ENCODE results near the gene TBCD. TPM values are rescaled to one million over a fixed set of nuclear protein-coding genes. Genes with fewer than 3 reads are reported as not detected.

The TBCD gene
- total and polyA plus RNA-seq, 4 donors: 56.3 to 140 (median 92.8) TPM

- no peaks in the 10 kb centered on the region for H3K9me3 ChIP-seq (ENCODE audit: control insufficient read depth, insufficient read depth, low read length)
- H3K4me1 ChIP-seq (ENCODE audit: control insufficient read depth, insufficient read depth, low read length): no peaks in the 10 kb centered on the region
- H3K4me3 ChIP-seq (ENCODE audit: low read depth, low read length): no peak overlapping the region
- H3K36me3 ChIP-seq (ENCODE audit: control insufficient read depth, insufficient read depth, low read length): peaks cover 88% of the 10 kb centered on the region
- H3K27ac ChIP-seq (ENCODE audit: low read depth, low read length): no peak overlapping the region
- H3K27me3 ChIP-seq (ENCODE audit: control insufficient read depth, insufficient read depth, low read length): no peaks in the 10 kb centered on the region
- no peak for DNase-seq (ENCODE audit: low read depth in 4 of 6, low spot score in 6 of 6)
- 100% methylated on average over 16 of the region's 17 CpGs for WGBS (ENCODE audit: insufficient coverage)
These were observed 60.7 kb downstream of the TBCD start for GRCh38 chr17:82812601-82813000.

GRCh38 chr17:82813299-82814051 is 61.6 kb downstream of the TBCD start:
- WGBS (ENCODE audit: insufficient coverage): 92% methylated on average over 20 of the region's 23 CpGs
- no peaks in the 10 kb centered on the region for H3K9me3 ChIP-seq (ENCODE audit: control insufficient read depth, insufficient read depth, low read length)

GRCh38 chr17:82814834-82815233 is 63.0 kb downstream of the TBCD start:
- whole genome bisulfite sequencing (ENCODE audit: insufficient coverage): 98% methylated on average over 20 of the region's 20 CpGs
- H3K4me1 ChIP-seq (ENCODE audit: control insufficient read depth, insufficient read depth, low read length): no peaks in the 10 kb centered on the region

More at GRCh38 chr17:82813299-82814051, 61.6 kb downstream of the TBCD start:
- Histone ChIP-seq H3K27me3 (ENCODE audit: control insufficient read depth, insufficient read depth, low read length) (no peaks in the 10 kb centered on the region), H3K36me3 (ENCODE audit: control insufficient read depth, insufficient read depth, low read length) (peaks cover 88% of the 10 kb centered on the region), H3K4me1 (ENCODE audit: control insufficient read depth, insufficient read depth, low read length) (no peaks in the 10 kb centered on the region), H3K4me3 (ENCODE audit: low read depth, low read length) (no peak overlapping the region), H3K27ac (ENCODE audit: low read depth, low read length) (no peak overlapping the region)
- no peak for DNase-seq (ENCODE audit: low read depth in 4 of 6, low spot score in 6 of 6)

GRCh38 chr17:82815354-82815753 is 63.5 kb downstream of the TBCD start:
- Histone ChIP-seq H3K9me3 (ENCODE audit: control insufficient read depth, insufficient read depth, low read length) (peaks cover 6% of the 10 kb centered on the region), H3K27ac (ENCODE audit: low read depth, low read length) (no peak overlapping the region), H3K27me3 (ENCODE audit: control insufficient read depth, insufficient read depth, low read length) (no peaks in the 10 kb centered on the region), H3K36me3 (ENCODE audit: control insufficient read depth, insufficient read depth, low read length) (peaks cover 85% of the 10 kb centered on the region), H3K4me1 (ENCODE audit: control insufficient read depth, insufficient read depth, low read length) (no peaks in the 10 kb centered on the region), H3K4me3 (ENCODE audit: low read depth, low read length) (no peak overlapping the region)
- WGBS (ENCODE audit: insufficient coverage): 92% methylated on average over 5 of the region's 5 CpGs
- no peak for DNase-seq (ENCODE audit: low read depth in 4 of 6, low spot score in 6 of 6)

More at GRCh38 chr17:82814834-82815233, 63.0 kb downstream of the TBCD start:
- no peak for DNase-seq (ENCODE audit: low read depth in 4 of 6, low spot score in 6 of 6)
- Histone ChIP-seq H3K36me3 (ENCODE audit: control insufficient read depth, insufficient read depth, low read length) (peaks cover 89% of the 10 kb centered on the region), H3K4me3 (ENCODE audit: low read depth, low read length) (no peak overlapping the region), H3K27me3 (ENCODE audit: control insufficient read depth, insufficient read depth, low read length) (no peaks in the 10 kb centered on the region), H3K27ac (ENCODE audit: low read depth, low read length) (no peak overlapping the region), H3K9me3 (ENCODE audit: control insufficient read depth, insufficient read depth, low read length) (peaks cover 3% of the 10 kb centered on the region)

GRCh38 chr17:82815790-82816305 is 64.0 kb downstream of the TBCD start:
- WGBS (ENCODE audit: insufficient coverage): 88% methylated on average over 8 of the region's 13 CpGs
- Histone ChIP-seq H3K4me1 (ENCODE audit: control insufficient read depth, insufficient read depth, low read length) (no peaks in the 10 kb centered on the region), H3K9me3 (ENCODE audit: control insufficient read depth, insufficient read depth, low read length) (peaks cover 9% of the 10 kb centered on the region), H3K4me3 (ENCODE audit: low read depth, low read length) (no peak overlapping the region), H3K36me3 (ENCODE audit: control insufficient read depth, insufficient read depth, low read length) (peaks cover 80% of the 10 kb centered on the region), H3K27me3 (ENCODE audit: control insufficient read depth, insufficient read depth, low read length) (no peaks in the 10 kb centered on the region), H3K27ac (ENCODE audit: low read depth, low read length) (no peak overlapping the region)
- DNase-seq (ENCODE audit: low read depth in 4 of 6, low spot score in 6 of 6): peak in 1 of 6 donors; percentile 9

- no peaks in the 10 kb centered on the region for H3K27me3 ChIP-seq (ENCODE audit: control insufficient read depth, insufficient read depth, low read length)
- H3K4me3 ChIP-seq (ENCODE audit: low read depth, low read length): no peak overlapping the region
- DNase-seq (ENCODE audit: low read depth in 4 of 6, low spot score in 6 of 6): no peak
- no peak overlapping the region for H3K27ac ChIP-seq (ENCODE audit: low read depth, low read length)
- peaks cover 10% of the 10 kb centered on the region for H3K9me3 ChIP-seq (ENCODE audit: control insufficient read depth, insufficient read depth, low read length)
- H3K36me3 ChIP-seq (ENCODE audit: control insufficient read depth, insufficient read depth, low read length): peaks cover 76% of the 10 kb centered on the region
- no CpG with 5 or more reads among the region's 7 CpGs for WGBS (ENCODE audit: insufficient coverage)
- H3K4me1 ChIP-seq (ENCODE audit: control insufficient read depth, insufficient read depth, low read length): no peaks in the 10 kb centered on the region
These were observed 64.5 kb downstream of the TBCD start for GRCh38 chr17:82816358-82816757.

GRCh38 chr17:82817947-82818346 is 66.1 kb downstream of the TBCD start:
- H3K4me3 ChIP-seq (ENCODE audit: low read depth, low read length): no peak overlapping the region
- no peaks in the 10 kb centered on the region for H3K27me3 ChIP-seq (ENCODE audit: control insufficient read depth, insufficient read depth, low read length)
- no peak for DNase-seq (ENCODE audit: low read depth in 4 of 6, low spot score in 6 of 6)
- peaks cover 10% of the 10 kb centered on the region for H3K9me3 ChIP-seq (ENCODE audit: control insufficient read depth, insufficient read depth, low read length)
- no peak overlapping the region for H3K27ac ChIP-seq (ENCODE audit: low read depth, low read length)
- H3K36me3 ChIP-seq (ENCODE audit: control insufficient read depth, insufficient read depth, low read length): peaks cover 63% of the 10 kb centered on the region
- no peaks in the 10 kb centered on the region for H3K4me1 ChIP-seq (ENCODE audit: control insufficient read depth, insufficient read depth, low read length)
- WGBS (ENCODE audit: insufficient coverage): 97% methylated on average over 5 of the region's 5 CpGs

GRCh38 chr17:82820278-82821251 is 68.7 kb downstream of the TBCD start:
- Histone ChIP-seq H3K4me3 (ENCODE audit: low read depth, low read length) (no peak overlapping the region), H3K9me3 (ENCODE audit: control insufficient read depth, insufficient read depth, low read length) (peaks cover 10% of the 10 kb centered on the region), H3K4me1 (ENCODE audit: control insufficient read depth, insufficient read depth, low read length) (no peaks in the 10 kb centered on the region), H3K27ac (ENCODE audit: low read depth, low read length) (no peak overlapping the region), H3K36me3 (ENCODE audit: control insufficient read depth, insufficient read depth, low read length) (peaks cover 47% of the 10 kb centered on the region), H3K27me3 (ENCODE audit: control insufficient read depth, insufficient read depth, low read length) (no peaks in the 10 kb centered on the region)
- DNase-seq (ENCODE audit: low read depth in 4 of 6, low spot score in 6 of 6): peak in 1 of 6 donors; percentile 12
- WGBS (ENCODE audit: insufficient coverage): 100% methylated on average over 4 of the region's 5 CpGs

GRCh38 chr17:82821554-82821953 is 69.7 kb downstream of the TBCD start:
- H3K4me1 ChIP-seq (ENCODE audit: control insufficient read depth, insufficient read depth, low read length): no peaks in the 10 kb centered on the region
- no peak overlapping the region for H3K27ac ChIP-seq (ENCODE audit: low read depth, low read length)
- no peak for DNase-seq (ENCODE audit: low read depth in 4 of 6, low spot score in 6 of 6)
- H3K27me3 ChIP-seq (ENCODE audit: control insufficient read depth, insufficient read depth, low read length): no peaks in the 10 kb centered on the region
- WGBS (ENCODE audit: insufficient coverage): no CpG with 5 or more reads among the region's 2 CpGs
- H3K4me3 ChIP-seq (ENCODE audit: low read depth, low read length): no peak overlapping the region
- H3K9me3 ChIP-seq (ENCODE audit: control insufficient read depth, insufficient read depth, low read length): peaks cover 10% of the 10 kb centered on the region
- H3K36me3 ChIP-seq (ENCODE audit: control insufficient read depth, insufficient read depth, low read length): peaks cover 38% of the 10 kb centered on the region
